Measurements from ENCODE around the gene PIGR. TPM values are rescaled to one million over a fixed set of nuclear protein-coding genes. Genes with fewer than 3 reads are reported as not detected.

PIGR gene
- total and polyA plus RNA-seq, 2 donors (not counting 3 experiments of a cell fraction or from before 2014, with no cell fraction given): not detected

- Histone ChIP-seq H3K27me3 (ENCODE audit: control insufficient read depth in 2 of 2, insufficient read depth in 2 of 2, low read length in 2 of 2) (peaks cover 2 to 3% of the 10 kb centered on the region in 2 experiments), H3K79me2 (ENCODE audit: control insufficient read depth, insufficient read depth, low read length) (no peaks in the 10 kb centered on the region), H3K36me3 (ENCODE audit: control insufficient read depth in 2 of 2, extremely low read depth in 1 of 2, insufficient read depth in 2 of 2, low read length in 2 of 2) (no peaks in the 10 kb centered on the region), H3K9me1 (replicated peaks; ENCODE audit: control insufficient read depth, extremely low read depth, insufficient read depth, low read length) (no peaks in the 10 kb centered on the region), H3K4me1 (ENCODE audit: control insufficient read depth, extremely low read depth, insufficient read depth, low read length) (no peaks in the 10 kb centered on the region), H3K27ac (ENCODE audit: insufficient read depth, low read depth, low read length) (no peak overlapping the region), H3K4me2 (ENCODE audit: insufficient read depth, low read length) (no peak overlapping the region), H2AFZ (ENCODE audit: low read depth, low read length) (no peak overlapping the region), H4K20me1 (replicated peaks; ENCODE audit: control insufficient read depth, extremely low read depth, insufficient read depth, low read length) (no peaks in the 10 kb centered on the region), H3K4me3 (replicated peaks in 1 of 3; ENCODE audit: insufficient read depth in 1 of 3, low read depth in 1 of 3, low read length in 3 of 3) (no peak overlapping the region), H3K9me3 (replicated peaks; ENCODE audit: control insufficient read depth, insufficient read depth, low read length) (no peaks in the 10 kb centered on the region), H3K9ac (replicated peaks; ENCODE audit: extremely low read depth, insufficient read depth, low read length) (no peak overlapping the region)
- CTCF ChIA-PET: no interaction called here
- dilution Hi-C loops (cut with MboI; ENCODE audit: extremely low pct_ligation_motif_present, low sequenced_read_pairs) (no loop called here), intact Hi-C loops (cut with micrococcal nuclease) (no loop called here)
- BruUV-seq (replicated peaks): no TSS peak
- DNase-seq (ENCODE audit: low read depth, low spot score) (no peak), FAIRE-seq (no peak)
- POLR2A ChIA-PET: no interaction called here
- TF ChIP-seq POLR2AphosphoS5 (IDR thresholded peaks at IDR 0.05; ENCODE audit: insufficient read depth, low read depth, low read length): no peak
Measured at GRCh38 chr1:206955476-206956451, 9.5 kb upstream of the PIGR start.

GRCh38 chr1:206954459-206955342 is 8.4 kb upstream of the PIGR start:
- BruUV-seq (replicated peaks): no TSS peak
- no peaks in the 10 kb centered on the region for H3K9me3 ChIP-seq (replicated peaks; ENCODE audit: control insufficient read depth, insufficient read depth, low read length)
- CTCF ChIA-PET: interaction anchor here (1.4 kb wide), 1 partner anchor 21 kb away, joined by 3 read pairs; no protein-coding TSS in a partner anchor

More at GRCh38 chr1:206954459-206955342, 8.4 kb upstream of the PIGR start:
- Histone ChIP-seq H3K9me1 (replicated peaks; ENCODE audit: control insufficient read depth, extremely low read depth, insufficient read depth, low read length) (no peaks in the 10 kb centered on the region), H3K4me2 (ENCODE audit: insufficient read depth, low read length) (no peak overlapping the region), H3K36me3 (ENCODE audit: control insufficient read depth in 2 of 2, extremely low read depth in 1 of 2, insufficient read depth in 2 of 2, low read length in 2 of 2) (no peaks in the 10 kb centered on the region), H3K79me2 (ENCODE audit: control insufficient read depth, insufficient read depth, low read length) (no peaks in the 10 kb centered on the region), H2AFZ (ENCODE audit: low read depth, low read length) (no peak overlapping the region), H3K27me3 (ENCODE audit: control insufficient read depth in 2 of 2, insufficient read depth in 2 of 2, low read length in 2 of 2) (peaks cover 2 to 3% of the 10 kb centered on the region in 2 experiments), H3K9ac (replicated peaks; ENCODE audit: extremely low read depth, insufficient read depth, low read length) (no peak overlapping the region), H4K20me1 (replicated peaks; ENCODE audit: control insufficient read depth, extremely low read depth, insufficient read depth, low read length) (no peaks in the 10 kb centered on the region), H3K4me3 (replicated peaks in 1 of 3; ENCODE audit: insufficient read depth in 1 of 3, low read depth in 1 of 3, low read length in 3 of 3) (no peak overlapping the region), H3K4me1 (ENCODE audit: control insufficient read depth, extremely low read depth, insufficient read depth, low read length) (no peaks in the 10 kb centered on the region), H3K27ac (ENCODE audit: insufficient read depth, low read depth, low read length) (no peak overlapping the region)
- DNase-seq (ENCODE audit: low read depth, low spot score) (no peak), FAIRE-seq (no peak)
- TF ChIP-seq POLR2AphosphoS5 (IDR thresholded peaks at IDR 0.05; ENCODE audit: insufficient read depth, low read depth, low read length) (no peak), JUN (IDR thresholded peaks at IDR 0.05; ENCODE audit: borderline replicate concordance, insufficient read depth, insufficient read length, low read depth) (no peak), GATA2 (IDR thresholded peaks at IDR 0.05; ENCODE audit: insufficient read depth, insufficient read length, low read depth, low read length) (no peak), POLR2A (IDR thresholded peaks at IDR 0.05; ENCODE audit: low read depth, low read length) (no peak), EZH2 (IDR thresholded peaks at IDR 0.05; ENCODE audit: borderline replicate concordance, low read depth, low read length, severe bottlenecking) (no peak), MAX (IDR thresholded peaks at IDR 0.05; ENCODE audit: insufficient read depth, insufficient read length) (no peak), CTCF (IDR thresholded peaks at IDR 0.05; ENCODE audit: extremely low read depth in 1 of 2, insufficient read depth in 1 of 2, low read depth in 1 of 2, low read length in 2 of 2) (no peak)
- POLR2A ChIA-PET: no interaction called here
- intact Hi-C loops (cut with micrococcal nuclease) (no loop called here), dilution Hi-C loops (cut with MboI; ENCODE audit: extremely low pct_ligation_motif_present, low sequenced_read_pairs) (no loop called here)

All from endothelial cell of umbilical vein (primary cell).